Neural cell (in vitro differentiated cells): ENCODE results near the gene PXDN. TPM values are rescaled to one million over a fixed set of nuclear protein-coding genes. Genes with fewer than 3 reads are reported as not detected.

Experiments
- H2AFZ ChIP-seq: fragments of 200-600, 300-800 bp; sonication (generic), shearing (Covaris generic); 2 replicates; pipeline ENCODE4 v1.6.0; 2014; ENCODE audit warnings: low read depth, mild to moderate bottlenecking, antibody characterized with exemption, low read length, moderate library complexity
- H3F3A ChIP-seq: fragments of 200-600 bp; shearing (Covaris generic); 2 replicates; pipeline ENCODE4 v1.6.1; 2016; ENCODE audit warnings: mild to moderate bottlenecking, moderate library complexity, mixed read lengths, antibody characterized with exemption, low read length; ENCODE audit not compliant: insufficient read depth, poor library complexity, severe bottlenecking
- H3K27ac ChIP-seq: fragments of 200-600, 300-800 bp; sonication (generic), shearing (Covaris generic); 2 replicates; pipeline ENCODE4 v1.5.1; 2014; ENCODE audit warnings: mild to moderate bottlenecking, low read length, moderate library complexity
- H3K27me3 ChIP-seq: fragments of 300-800, 200-600 bp; sonication (generic), shearing (Covaris generic); 2 replicates; pipeline ENCODE4 v1.6.0; 2014; ENCODE audit warnings: mild to moderate bottlenecking, low read depth, low read length, moderate library complexity; ENCODE audit not compliant: insufficient read depth
- H3K36me3 ChIP-seq: fragments of 300-800, 200-600 bp; sonication (generic), shearing (Covaris generic); 2 replicates; pipeline ENCODE4 v1.5.1; 2014; ENCODE audit warnings: mild to moderate bottlenecking, antibody characterized with exemption, low read length, moderate library complexity; ENCODE audit not compliant: insufficient read depth
- H3K4me2 ChIP-seq: fragments of 300-800, 200-600 bp; sonication (generic), shearing (Covaris generic); 2 replicates; pipeline ENCODE4 v1.6.0; 2014; ENCODE audit warnings: mild to moderate bottlenecking, low read length
- H3K4me3 ChIP-seq: fragments of 300-800, 200-600 bp; sonication (generic), shearing (Covaris generic); 2 replicates; pipeline ENCODE4 v1.5.1; 2014; ENCODE audit warnings: mild to moderate bottlenecking, low read length, moderate library complexity
- H3K79me2 ChIP-seq: fragments of 200-600 bp; shearing (Covaris generic); replicated peaks from 2 replicates; pipeline ENCODE4 v1.6.0; 2014; ENCODE audit warnings: mild to moderate bottlenecking, low read length, moderate library complexity; ENCODE audit not compliant: insufficient read depth
- H3K9ac ChIP-seq: fragments of 300-800, 200-600 bp; sonication (generic), shearing (Covaris generic); 2 replicates; pipeline ENCODE4 v1.6.1; 2016; ENCODE audit warnings: mild to moderate bottlenecking, low read length, mixed read lengths
- H3K9me2 ChIP-seq: fragments of 200-600 bp; shearing (Covaris generic); 2 replicates; pipeline ENCODE4 v1.6.1; 2016; ENCODE audit warnings: mild to moderate bottlenecking, low read length, mixed read lengths; ENCODE audit not compliant: insufficient read depth
- H3K9me3 ChIP-seq: fragments of 200-600, 300-800 bp; sonication (generic), shearing (Covaris generic); 2 replicates; pipeline ENCODE4 v1.6.1; 2016; ENCODE audit warnings: mild to moderate bottlenecking, mixed run types, low read length, moderate library complexity, mixed read lengths
- H4K20me1 ChIP-seq: fragments of 200-600 bp; shearing (Covaris generic); 2 replicates; pipeline ENCODE4 v1.6.1; 2016; ENCODE audit warnings: mild to moderate bottlenecking, mixed run types; ENCODE audit not compliant: insufficient read depth
- EP300 ChIP-seq: fragments of 450-650 bp; conservative IDR thresholded peaks from 2 replicates; pipeline ENCODE4 v1.6.1; 2014; ENCODE audit warnings: antibody characterized with exemption, mild to moderate bottlenecking, moderate library complexity; ENCODE audit not compliant: poor library complexity, severe bottlenecking
- EZH2 ChIP-seq: fragments of 200-600, 300-800 bp; shearing (Covaris generic), sonication (generic); IDR thresholded peaks from 2 replicates; pipeline ENCODE4 v1.6.1; 2014; ENCODE audit warnings: antibody characterized with exemption, low read length, borderline replicate concordance, mild to moderate bottlenecking; ENCODE audit not compliant: insufficient read depth, poor library complexity, severe bottlenecking
- MXI1 ChIP-seq: fragments of 450-650 bp; conservative IDR thresholded peaks from 2 replicates; pipeline ENCODE4 v1.6.1; 2014; ENCODE audit warnings: antibody characterized with exemption, mild to moderate bottlenecking; ENCODE audit not compliant: poor library complexity, severe bottlenecking
- POLR2AphosphoS5 ChIP-seq: IDR thresholded peaks from 2 replicates; pipeline ENCODE4 v1.6.1; 2012
- RAD21 ChIP-seq: fragments of 450-650 bp; conservative IDR thresholded peaks from 2 replicates; pipeline ENCODE4 v1.6.1; 2014; ENCODE audit warnings: antibody characterized with exemption, mild to moderate bottlenecking, moderate library complexity
- SMC3 ChIP-seq: fragments of 450-650 bp; conservative IDR thresholded peaks from 2 replicates; pipeline ENCODE4 v1.6.1; 2014; ENCODE audit warnings: antibody characterized with exemption, mild to moderate bottlenecking, moderate library complexity; ENCODE audit not compliant: poor library complexity
- TAF1 ChIP-seq: IDR thresholded peaks from 2 replicates; pipeline ENCODE4 v1.6.1; 2012; ENCODE audit warnings: low read depth
- polyA plus RNA-seq: library from polyadenylated mRNA; depleted of rRNA; stranded (reverse); fragments of >200 nt; gene quantifications from 2 replicates; pipeline ENCODE4 v1.2.3, GENCODE V29; 2014
- TF ChIP-seq, protein P1 (sequence below): IDR thresholded peaks from 2 replicates; pipeline ENCODE4 v1.6.1; 2012; ENCODE audit warnings: borderline replicate concordance
- TF ChIP-seq, protein P2 (sequence below): fragments of 450-650 bp; IDR thresholded peaks from 2 replicates; pipeline ENCODE4 v1.5.1; 2014; ENCODE audit warnings: antibody characterized with exemption, mild to moderate bottlenecking, moderate library complexity; ENCODE audit not compliant: poor library complexity, severe bottlenecking

PXDN gene
- polyA plus RNA-seq, 1 donor from 2014 or later = 181 TPM

DNA sequence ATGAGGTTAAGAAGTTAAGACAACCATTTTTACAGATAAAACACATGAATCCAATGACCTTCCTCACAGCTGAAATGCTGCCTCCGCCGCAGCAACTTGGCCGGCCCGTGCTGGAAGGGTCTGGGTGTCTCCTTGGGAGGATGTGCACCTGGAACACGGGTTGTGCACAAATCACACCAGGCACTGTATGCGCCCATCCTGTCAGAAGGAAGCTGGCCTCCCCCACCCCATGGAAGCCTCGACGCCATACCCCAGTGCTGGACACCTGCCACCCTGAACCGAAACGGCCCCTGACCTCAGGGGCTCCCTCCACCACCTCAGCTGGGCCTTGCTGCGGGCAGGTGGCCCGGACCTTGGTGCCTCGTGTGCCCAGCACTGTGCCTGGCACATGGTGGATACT is 111.8 kb downstream of the PXDN start:
- Histone ChIP-seq H2AFZ (no peak overlapping the region), H3K9me3 (no peaks in the 10 kb centered on the region), H3K27ac (no peak overlapping the region), H3K9me2 (no peaks in the 10 kb centered on the region), H3K4me2 (no peak overlapping the region), H4K20me1 (no peaks in the 10 kb centered on the region), H3K27me3 (no peaks in the 10 kb centered on the region), H3K9ac (no peak overlapping the region), H3K4me3 (no peak overlapping the region), H3K36me3 (peaks cover 18% of the 10 kb centered on the region), H3K79me2 (no peaks in the 10 kb centered on the region), H3F3A (no peaks in the 10 kb centered on the region)
- TF ChIP-seq, protein P1, sequence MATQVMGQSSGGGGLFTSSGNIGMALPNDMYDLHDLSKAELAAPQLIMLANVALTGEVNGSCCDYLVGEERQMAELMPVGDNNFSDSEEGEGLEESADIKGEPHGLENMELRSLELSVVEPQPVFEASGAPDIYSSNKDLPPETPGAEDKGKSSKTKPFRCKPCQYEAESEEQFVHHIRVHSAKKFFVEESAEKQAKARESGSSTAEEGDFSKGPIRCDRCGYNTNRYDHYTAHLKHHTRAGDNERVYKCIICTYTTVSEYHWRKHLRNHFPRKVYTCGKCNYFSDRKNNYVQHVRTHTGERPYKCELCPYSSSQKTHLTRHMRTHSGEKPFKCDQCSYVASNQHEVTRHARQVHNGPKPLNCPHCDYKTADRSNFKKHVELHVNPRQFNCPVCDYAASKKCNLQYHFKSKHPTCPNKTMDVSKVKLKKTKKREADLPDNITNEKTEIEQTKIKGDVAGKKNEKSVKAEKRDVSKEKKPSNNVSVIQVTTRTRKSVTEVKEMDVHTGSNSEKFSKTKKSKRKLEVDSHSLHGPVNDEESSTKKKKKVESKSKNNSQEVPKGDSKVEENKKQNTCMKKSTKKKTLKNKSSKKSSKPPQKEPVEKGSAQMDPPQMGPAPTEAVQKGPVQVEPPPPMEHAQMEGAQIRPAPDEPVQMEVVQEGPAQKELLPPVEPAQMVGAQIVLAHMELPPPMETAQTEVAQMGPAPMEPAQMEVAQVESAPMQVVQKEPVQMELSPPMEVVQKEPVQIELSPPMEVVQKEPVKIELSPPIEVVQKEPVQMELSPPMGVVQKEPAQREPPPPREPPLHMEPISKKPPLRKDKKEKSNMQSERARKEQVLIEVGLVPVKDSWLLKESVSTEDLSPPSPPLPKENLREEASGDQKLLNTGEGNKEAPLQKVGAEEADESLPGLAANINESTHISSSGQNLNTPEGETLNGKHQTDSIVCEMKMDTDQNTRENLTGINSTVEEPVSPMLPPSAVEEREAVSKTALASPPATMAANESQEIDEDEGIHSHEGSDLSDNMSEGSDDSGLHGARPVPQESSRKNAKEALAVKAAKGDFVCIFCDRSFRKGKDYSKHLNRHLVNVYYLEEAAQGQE = no peak
- TF ChIP-seq SMC3 (no peak), RAD21 (no peak)

DNA sequence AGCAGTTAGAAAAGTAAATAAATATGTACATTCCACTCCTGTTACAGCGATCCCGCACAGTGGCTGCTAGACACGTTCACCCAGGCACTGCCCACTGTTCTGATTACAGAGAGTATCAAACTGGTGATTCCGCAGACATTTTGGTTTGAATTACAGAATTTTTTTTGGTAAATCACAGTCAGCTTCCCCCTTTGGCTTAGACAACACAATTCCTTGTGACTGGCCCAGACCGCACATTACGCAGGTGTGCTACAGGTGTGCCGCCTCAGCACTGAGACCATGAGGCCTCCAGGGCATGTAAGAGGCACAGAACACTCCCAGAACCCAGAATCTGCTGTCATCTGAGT is 112.3 kb downstream of the PXDN start:
- no peak overlapping the region for H3K27ac ChIP-seq
- no peaks in the 10 kb centered on the region for H3K79me2 ChIP-seq
- no peaks in the 10 kb centered on the region for H3K9me2 ChIP-seq
- no peaks in the 10 kb centered on the region for H3F3A ChIP-seq
- H3K9me3 ChIP-seq = no peaks in the 10 kb centered on the region
- H3K4me3 ChIP-seq = no peak overlapping the region
- H2AFZ ChIP-seq = no peak overlapping the region
- no peaks in the 10 kb centered on the region for H3K27me3 ChIP-seq
- no peak overlapping the region for H3K4me2 ChIP-seq
- TF ChIP-seq RAD21 = no peak
- TF ChIP-seq, protein P1 = no peak
- TF ChIP-seq MXI1 = no peak
- no peak for TF ChIP-seq TAF1
- TF ChIP-seq SMC3 = no peak
- TF ChIP-seq POLR2AphosphoS5 = no peak
- TF ChIP-seq EP300 = no peak
- TF ChIP-seq, protein P2, sequence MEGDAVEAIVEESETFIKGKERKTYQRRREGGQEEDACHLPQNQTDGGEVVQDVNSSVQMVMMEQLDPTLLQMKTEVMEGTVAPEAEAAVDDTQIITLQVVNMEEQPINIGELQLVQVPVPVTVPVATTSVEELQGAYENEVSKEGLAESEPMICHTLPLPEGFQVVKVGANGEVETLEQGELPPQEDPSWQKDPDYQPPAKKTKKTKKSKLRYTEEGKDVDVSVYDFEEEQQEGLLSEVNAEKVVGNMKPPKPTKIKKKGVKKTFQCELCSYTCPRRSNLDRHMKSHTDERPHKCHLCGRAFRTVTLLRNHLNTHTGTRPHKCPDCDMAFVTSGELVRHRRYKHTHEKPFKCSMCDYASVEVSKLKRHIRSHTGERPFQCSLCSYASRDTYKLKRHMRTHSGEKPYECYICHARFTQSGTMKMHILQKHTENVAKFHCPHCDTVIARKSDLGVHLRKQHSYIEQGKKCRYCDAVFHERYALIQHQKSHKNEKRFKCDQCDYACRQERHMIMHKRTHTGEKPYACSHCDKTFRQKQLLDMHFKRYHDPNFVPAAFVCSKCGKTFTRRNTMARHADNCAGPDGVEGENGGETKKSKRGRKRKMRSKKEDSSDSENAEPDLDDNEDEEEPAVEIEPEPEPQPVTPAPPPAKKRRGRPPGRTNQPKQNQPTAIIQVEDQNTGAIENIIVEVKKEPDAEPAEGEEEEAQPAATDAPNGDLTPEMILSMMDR = no peak
- TF ChIP-seq EZH2 = no peak
- no peak overlapping the region for H3K9ac ChIP-seq
- no peaks in the 10 kb centered on the region for H4K20me1 ChIP-seq
- peaks cover 18% of the 10 kb centered on the region for H3K36me3 ChIP-seq
